Erythroblast (primary cell): ENCODE data around the gene BMP7.

ENCODE experiments used
- DNase-seq, 2 experiments: peaks; one replicate each; lab custom pipeline; 2025; lab: John Stamatoyannopoulos, UW
- GATA1 ChIP-seq: IDR thresholded peaks from 2 replicates; pipeline ENCODE4 v1.6.1; 2011; ENCODE audit warnings: low read depth, mild to moderate bottlenecking, control low read depth, low read length, moderate library complexity
- POLR2A ChIP-seq: IDR thresholded peaks from 2 replicates; pipeline ENCODE4 v1.6.1; 2011; ENCODE audit warnings: mild to moderate bottlenecking, low read length

Gene BMP7

DNA sequence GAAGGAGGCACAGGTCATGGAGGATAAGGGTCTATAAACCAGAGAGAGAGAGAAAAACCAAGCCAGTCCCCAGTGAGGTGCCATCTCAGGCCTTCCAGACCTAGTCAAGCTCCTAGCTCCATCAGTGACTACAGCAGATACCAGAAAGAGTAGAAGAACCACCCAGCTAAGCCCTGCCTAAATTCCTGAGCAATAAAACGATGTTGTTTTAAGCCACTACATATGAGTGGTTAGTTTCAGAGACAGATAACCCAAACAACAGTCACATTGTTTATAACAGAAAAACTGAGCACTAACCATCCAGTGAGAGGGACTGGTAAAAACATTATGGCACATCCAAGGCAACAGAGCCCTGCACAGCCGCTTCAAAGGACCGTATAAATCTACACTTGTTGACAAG is 59.2 kb downstream of the BMP7 start:
- TF ChIP-seq GATA1 = no peak
- no peak for TF ChIP-seq POLR2A

DNA sequence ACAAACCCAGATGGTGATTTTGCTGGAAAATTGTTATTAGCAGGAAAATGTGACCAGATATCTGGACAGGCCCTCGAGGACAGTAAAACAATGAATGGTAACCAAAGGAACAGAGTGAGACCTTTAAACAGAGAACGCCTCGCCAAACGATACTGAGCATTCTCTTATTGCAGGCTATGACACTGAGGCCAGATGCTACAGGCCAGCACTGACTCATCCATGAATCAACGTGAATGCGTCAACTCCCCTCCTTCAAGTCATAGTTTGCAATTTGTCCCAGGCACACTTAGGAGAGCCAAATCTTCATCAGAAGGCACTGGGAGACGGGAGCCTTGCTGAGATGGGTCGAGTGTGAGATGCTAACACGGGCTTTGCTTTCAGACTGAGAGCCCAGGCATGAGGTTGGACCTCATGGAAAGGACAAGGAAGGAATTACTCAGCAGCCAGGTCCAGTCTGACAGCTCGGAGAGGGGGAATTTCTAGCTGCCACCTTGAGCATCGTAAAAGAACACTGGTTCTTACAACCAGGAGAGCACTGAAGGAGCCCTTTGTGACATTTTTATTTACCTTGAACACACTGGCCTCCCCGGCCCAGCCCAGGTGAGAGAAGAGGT is 60.7 kb downstream of the BMP7 start:
- no peak for DNase-seq

More for the DNA sequence above, 59.2 kb downstream of the BMP7 start:
- no peak for DNase-seq

DNA sequence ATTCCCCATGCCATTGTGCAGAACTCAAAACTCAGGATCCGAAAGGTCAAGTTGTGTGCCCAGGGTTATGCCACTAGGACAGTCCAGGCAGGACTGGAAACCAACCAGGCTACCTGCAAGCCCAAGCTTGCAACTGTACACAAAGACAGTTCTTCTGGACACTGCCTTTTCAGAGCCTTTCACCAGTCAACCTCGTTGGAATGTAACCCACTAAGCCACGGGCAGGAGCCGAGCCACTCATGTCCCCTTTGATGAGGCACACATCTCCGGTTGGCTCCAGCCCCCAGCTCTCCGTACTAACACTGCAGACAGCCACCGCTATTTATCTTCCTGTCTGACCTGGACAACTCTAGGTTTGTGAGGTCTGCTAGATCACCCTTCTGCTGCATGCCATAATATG is 62.5 kb downstream of the BMP7 start:
- no peak for TF ChIP-seq GATA1
- no peak for TF ChIP-seq POLR2A
- no peak for DNase-seq

More for the DNA sequence above, 60.7 kb downstream of the BMP7 start:
- no peak for TF ChIP-seq GATA1
- no peak for TF ChIP-seq POLR2A

DNA sequence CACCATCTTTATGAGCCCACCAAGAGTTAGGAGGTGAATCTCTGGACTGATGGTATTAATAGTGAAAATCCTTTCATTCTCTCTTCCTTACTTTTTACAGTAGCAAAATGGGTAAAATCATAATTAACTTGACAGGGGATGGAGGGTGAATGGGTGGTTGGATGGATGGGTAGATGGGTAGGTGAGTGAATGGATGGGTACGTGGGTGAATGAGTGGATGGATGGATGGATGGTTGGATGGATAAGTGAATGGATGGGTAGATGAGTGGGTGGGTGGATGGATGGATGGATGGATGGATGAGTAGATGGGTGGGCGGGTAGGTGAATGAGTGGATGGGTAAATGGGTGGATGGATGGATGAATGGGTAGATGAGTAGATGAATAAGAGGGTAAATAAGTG is 63.2 kb downstream of the BMP7 start:
- no peak for TF ChIP-seq POLR2A
- TF ChIP-seq GATA1 = no peak
- DNase-seq = no peak

DNA sequence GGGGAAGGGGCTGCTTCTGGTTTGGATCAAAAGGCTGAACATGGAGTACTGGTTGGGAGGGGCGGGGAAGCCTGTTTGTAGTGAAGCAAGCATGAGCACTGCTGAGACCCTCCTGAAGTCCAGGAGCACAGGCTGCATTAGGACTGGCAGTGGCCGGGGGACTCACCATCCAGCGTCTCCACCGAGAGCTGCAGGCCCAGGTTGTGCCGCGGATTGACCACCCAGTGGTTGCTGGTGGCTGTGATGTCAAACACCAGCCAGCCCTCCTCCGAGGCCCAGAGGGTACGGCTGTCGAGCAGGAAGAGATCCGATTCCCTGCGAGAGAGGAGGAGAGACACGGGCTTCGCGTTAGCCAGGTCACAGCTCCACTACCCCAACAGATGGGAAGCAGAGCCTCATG is 64.1 kb downstream of the BMP7 start:
- TF ChIP-seq POLR2A (no peak), GATA1 (no peak)
- DNase-seq = no peak

DNA sequence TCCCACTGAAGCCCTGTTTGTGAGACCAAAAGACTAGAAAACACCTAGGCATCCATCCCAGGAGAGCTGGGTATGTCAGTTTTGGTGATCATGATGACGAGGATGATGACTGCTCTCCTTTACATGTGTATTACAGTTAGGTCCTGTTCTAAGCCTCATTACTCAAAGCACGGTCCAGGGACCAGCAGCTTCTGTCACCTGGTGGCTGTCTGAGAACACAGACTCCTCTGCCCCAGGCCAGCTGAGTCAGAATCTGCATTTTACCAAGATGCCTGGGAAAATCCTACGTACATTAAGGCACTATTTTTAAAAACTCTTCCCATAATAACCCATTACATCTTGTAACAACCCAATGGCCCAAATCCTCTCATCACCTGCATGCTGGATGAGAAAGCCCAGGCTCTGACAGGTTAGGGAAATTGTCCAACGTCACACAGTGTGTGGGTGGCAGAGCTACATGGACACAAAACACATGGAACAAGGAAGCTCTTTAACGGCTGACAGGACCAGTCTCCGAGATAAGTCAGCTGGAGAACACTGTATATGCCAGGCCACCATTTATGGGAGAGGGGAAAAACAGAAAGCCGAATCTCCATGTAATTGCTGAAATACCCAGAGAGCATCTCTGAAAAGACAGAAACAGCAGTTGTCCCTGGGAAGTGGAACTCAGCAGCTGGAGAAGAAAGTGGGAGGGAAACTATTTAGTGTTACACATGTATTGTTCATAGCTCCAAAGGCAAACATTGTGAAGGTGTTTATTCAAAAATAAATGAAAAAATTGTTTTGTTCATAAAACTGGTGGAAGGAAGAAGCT is 65.4 kb downstream of the BMP7 start:
- DNase-seq = no peak
- TF ChIP-seq POLR2A (no peak), GATA1 (no peak)

DNA sequence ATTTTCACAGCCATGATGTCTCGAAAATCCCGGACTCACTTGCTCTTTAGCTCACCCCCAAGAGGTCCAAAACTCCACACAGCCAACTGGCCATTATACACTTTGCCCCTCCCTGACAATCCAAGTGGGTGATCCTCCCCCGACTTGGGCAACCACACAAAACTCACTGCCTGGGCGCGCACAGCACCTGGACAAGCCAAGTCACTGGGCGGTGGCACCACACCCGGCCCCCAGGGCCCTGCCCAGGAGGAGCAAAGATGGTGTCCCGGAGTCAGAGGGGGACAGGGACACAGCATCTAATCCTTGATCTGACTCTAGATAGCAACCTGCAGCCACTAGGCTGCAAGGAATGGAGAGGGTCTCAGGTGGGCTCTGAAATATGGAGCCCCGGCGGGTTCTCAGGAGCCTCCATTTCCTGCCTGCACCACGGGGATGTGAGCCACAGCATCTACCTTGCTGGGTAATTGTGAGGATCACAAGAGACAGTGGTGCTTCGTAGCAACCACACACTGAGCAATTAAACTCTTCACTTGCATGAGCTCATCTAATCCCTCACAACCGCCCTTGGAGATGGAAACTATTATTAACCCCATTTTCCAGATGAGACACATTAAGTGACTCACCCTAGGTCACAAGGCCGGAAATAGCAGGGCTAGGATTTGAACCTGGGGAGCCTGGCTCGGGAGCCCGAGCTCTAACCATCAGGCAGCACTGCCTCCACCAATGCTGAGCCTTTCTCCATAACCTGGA is 66.6 kb downstream of the BMP7 start:
- TF ChIP-seq GATA1 (no peak), POLR2A (no peak)
- DNase-seq = no peak

DNA sequence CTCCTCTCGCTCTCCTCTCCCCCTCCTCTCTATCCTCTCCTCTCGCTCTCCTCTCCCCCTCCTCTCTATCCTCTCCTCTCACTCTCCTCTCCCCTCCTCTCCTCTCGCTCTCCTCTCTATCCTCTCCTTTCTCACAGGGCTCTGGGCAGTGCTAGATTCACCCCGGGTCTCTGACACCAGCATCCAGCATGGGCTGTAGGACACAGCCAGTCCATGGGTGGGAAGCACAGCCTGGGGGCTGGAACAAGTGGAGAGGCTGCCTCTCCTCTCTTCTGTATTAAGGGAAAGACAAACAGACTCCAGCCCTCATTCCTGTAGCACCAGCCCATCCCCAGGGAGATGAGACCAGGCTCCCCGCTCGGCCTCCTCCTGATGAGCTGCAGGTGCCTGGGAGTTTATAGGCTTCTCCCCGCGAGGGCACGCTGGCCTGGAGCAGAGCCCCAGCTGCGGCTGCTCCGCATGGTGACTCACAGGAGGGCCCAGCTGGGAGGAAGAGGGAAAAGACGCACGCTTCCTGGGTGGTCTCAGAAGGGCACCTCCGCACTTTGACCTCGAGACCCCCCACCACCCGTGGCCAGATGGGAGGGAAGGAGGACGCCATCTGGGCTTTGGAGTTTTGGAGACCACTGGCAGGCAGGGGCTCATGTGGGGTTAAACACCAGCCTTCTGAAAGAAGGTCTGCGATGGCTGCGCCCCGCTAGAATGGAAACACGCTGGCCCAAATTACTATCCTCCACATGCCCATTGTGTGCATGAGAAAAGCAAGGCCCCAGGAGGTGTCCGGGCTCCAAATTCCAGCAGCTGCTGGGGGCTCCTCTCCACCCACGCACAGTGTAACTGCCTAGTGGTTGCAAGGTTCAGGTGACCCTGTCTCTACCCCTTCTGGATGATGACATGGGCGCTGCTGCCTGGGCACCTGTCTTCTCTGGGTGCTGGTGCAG is 68.0 kb downstream of the BMP7 start:
- DNase-seq = no peak

DNA sequence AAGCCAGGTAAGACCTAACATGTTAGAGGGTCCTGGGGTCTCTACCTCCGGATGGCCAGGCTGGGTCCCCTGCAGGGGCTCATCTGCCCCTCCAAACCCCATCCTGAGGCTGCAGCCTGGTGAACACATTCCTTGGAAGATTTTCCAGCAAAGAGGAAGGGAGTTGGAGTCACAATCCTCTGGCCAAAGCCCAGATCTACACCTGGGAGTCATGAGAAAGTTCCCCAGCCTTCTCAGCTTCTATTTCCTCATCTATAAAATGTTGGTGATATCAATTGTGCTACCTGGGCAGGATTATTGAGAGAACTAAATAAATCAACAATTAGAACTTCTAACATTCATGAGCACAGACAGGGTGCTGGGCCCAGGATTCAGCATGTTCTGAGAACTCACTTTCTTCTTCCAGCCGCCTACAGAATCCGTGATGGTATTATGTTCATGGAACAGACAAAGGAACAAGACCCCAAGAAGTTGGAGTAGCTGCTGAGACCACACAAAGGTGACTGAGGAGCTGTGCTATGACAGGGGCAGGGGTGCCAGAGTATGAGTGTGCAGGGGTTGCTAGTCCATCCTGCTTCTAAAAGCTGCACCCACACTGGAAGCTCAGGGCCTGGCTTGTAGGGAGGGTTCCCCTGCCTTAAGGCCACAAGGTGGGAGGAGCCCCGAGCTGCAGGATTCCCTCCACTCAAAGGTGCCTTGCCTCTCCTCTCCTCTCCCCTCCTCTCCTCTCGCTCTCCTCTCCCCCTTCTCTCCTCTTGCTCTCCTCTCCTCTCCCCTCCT is 68.9 kb downstream of the BMP7 start:
- TF ChIP-seq POLR2A = no peak
- no peak for TF ChIP-seq GATA1
- DNase-seq = no peak

More for the DNA sequence above, 68.0 kb downstream of the BMP7 start:
- no peak for TF ChIP-seq POLR2A
- TF ChIP-seq GATA1 = no peak

DNA sequence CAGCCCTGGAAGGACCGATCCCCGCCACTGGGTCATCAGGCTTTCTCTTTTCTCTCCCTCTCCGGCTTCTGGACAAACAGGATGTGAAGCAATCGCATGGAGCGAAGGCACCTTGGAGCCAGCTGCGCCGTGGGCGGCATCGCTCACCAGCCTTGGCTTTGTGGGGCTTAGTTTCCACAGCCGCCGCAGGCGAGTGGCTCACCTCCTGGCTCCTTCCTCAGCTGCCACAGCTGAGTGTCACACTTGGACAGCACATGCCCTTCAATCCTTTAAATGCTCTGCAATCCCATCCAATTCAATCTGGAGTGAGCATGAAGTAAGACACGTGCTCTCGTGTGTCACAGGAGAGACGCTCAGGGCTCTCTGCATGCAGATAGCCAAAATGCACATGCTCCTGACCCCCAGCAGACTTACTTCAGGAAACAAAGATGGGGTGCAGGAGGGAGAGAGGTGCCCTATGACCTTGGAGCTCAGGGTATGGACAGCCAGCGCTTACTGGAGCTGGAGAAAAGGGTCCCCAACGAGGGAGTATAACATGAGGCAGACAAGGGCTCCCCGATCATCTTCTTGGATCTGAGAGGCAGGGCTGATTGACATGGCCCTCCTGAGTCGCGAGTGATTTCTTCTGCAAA is 70.9 kb downstream of the BMP7 start:
- no peak for DNase-seq
- TF ChIP-seq POLR2A (no peak), GATA1 (no peak)

DNA sequence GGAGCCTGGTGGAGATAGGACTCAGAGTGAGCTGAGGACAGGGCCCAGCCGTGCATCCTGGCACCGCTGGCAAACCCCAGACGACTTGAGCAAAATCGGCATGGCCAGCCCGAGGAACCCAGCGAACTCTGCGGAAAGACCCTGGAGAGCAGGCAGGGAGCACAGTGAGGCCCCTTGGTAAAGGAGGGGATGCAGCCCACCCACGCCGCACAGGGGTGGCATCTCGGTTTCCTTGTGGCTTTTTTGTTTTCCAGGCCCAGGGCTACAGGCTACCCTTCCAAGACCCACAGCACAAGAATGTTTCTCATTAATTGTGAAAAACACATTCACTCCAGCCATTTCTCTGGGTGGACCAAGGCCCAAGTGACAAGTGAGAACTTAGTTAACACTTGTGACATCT is 71.4 kb downstream of the BMP7 start:
- TF ChIP-seq POLR2A (no peak), GATA1 (no peak)
- no peak for DNase-seq

DNA sequence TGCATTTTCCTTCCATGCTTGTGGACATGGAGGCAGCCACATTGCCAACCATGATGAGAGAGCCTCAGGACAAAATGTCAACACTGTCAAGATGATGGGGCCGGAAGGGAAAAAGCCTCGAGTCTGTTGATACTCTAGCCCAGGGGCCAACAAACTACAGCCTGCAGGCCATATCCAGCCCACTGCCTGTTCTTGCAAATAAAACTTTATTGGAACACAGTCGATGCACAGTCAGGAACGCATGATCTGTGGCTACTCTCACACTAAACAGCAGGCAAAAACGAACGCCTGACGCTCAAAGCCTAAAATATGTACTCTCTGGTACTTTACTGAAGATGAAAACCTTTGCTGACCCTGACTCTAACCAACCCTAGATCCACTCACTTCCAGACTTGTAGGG is 72.3 kb downstream of the BMP7 start:
- DNase-seq = no peak
- TF ChIP-seq POLR2A (no peak), GATA1 (no peak)
